ENCODE results near the gene CCNT1. TPM values are rescaled to one million over a fixed set of nuclear protein-coding genes. Genes with fewer than 3 reads are reported as not detected.

Gene CCNT1
- total RNA-seq, 2 experiments from 2014 or later, result 150 TPM

- no peak for TF ChIP-seq CTCF (IDR thresholded peaks at IDR 0.05)
- Mint-ChIP-seq H3K4me3 (no peak overlapping the region), H3K9me3 (peaks cover 3% of the 10 kb centered on the region), H3K27me3 (no peaks in the 10 kb centered on the region), H3K4me1 (ENCODE audit: low read depth) (no peaks in the 10 kb centered on the region), H3K27ac (no peak overlapping the region), H3K36me3 (ENCODE audit: low read depth) (peaks cover 35% of the 10 kb centered on the region)
- peaks cover 0 to 14% of the 10 kb centered on the region in 2 experiments for H3K9me3 ChIP-seq (ENCODE audit: control insufficient read depth in 1 of 2, insufficient read depth in 1 of 2, low read length in 2 of 2)
- H3K27me3 ChIP-seq (ENCODE audit: control insufficient read depth in 1 of 2, insufficient read depth in 2 of 2, low read length in 2 of 2), result no peaks in the 10 kb centered on the region
- no peak for DNase-seq
- CTCF ChIA-PET, result no interaction called here
- POLR2A ChIA-PET, result no interaction called here
- no peak for ATAC-seq (ENCODE audit: poor library complexity)
- intact Hi-C loops (cut with DNase I, micrococcal nuclease), result no loop called here
- H3K4me1 ChIP-seq (ENCODE audit: insufficient read depth, low read length), result no peaks in the 10 kb centered on the region
- no peak overlapping the region for H3K27ac ChIP-seq (ENCODE audit: low read depth in 1 of 2, low read length in 2 of 2)
- no peaks in the 10 kb centered on the region for H3K36me3 ChIP-seq (ENCODE audit: insufficient read depth, low read length)
- H3K4me3 ChIP-seq (ENCODE audit: low read length), result no peak overlapping the region
These were observed 75.7 kb downstream of the CCNT1 start for GRCh38 chr12:48640854-48641253.

GRCh38 chr12:48640428-48640827, 76.1 kb downstream of the CCNT1 start:
- Mint-ChIP-seq H3K27me3 (no peaks in the 10 kb centered on the region), H3K9me3 (peaks cover 3% of the 10 kb centered on the region), H3K4me1 (ENCODE audit: low read depth) (no peaks in the 10 kb centered on the region), H3K36me3 (ENCODE audit: low read depth) (peaks cover 35% of the 10 kb centered on the region), H3K4me3 (no peak overlapping the region), H3K27ac (no peak overlapping the region)
- H3K4me1 ChIP-seq (ENCODE audit: insufficient read depth, low read length), result no peaks in the 10 kb centered on the region
- no peak for TF ChIP-seq CTCF (IDR thresholded peaks at IDR 0.05)
- ChIA-PET POLR2A (interaction anchor here (0.5 kb wide), 1 partner anchor 19 kb away, joined by 3 read pairs; no protein-coding TSS in a partner anchor), CTCF (no interaction called here)
- no peaks in the 10 kb centered on the region for H3K27me3 ChIP-seq (ENCODE audit: control insufficient read depth in 1 of 2, insufficient read depth in 2 of 2, low read length in 2 of 2)
- ATAC-seq (ENCODE audit: poor library complexity) (no peak), DNase-seq (no peak)
- H3K9me3 ChIP-seq (ENCODE audit: control insufficient read depth in 1 of 2, insufficient read depth in 1 of 2, low read length in 2 of 2), result peaks cover 0 to 14% of the 10 kb centered on the region in 2 experiments
- H3K36me3 ChIP-seq (ENCODE audit: insufficient read depth, low read length), result no peaks in the 10 kb centered on the region
- intact Hi-C loops (cut with DNase I, micrococcal nuclease), result no loop called here
- H3K27ac ChIP-seq (ENCODE audit: low read depth in 1 of 2, low read length in 2 of 2), result no peak overlapping the region
- H3K4me3 ChIP-seq (ENCODE audit: low read length), result no peak overlapping the region

Small RNA genes within 50 kb of the gene (microRNA-seq; reads per million reads assigned to microRNA genes)
- 7.3 reads per million, percentile 32 among the genes with 10 or more reads in this experiment for gene MIR1291 (ENCODE audit: borderline microRNAs expressed, borderline replicate concordance)

Other genes with a start within 250 kb of the CCNT1 start
- gene ANP32D, start 244.1 kb downstream of the CCNT1 start, total RNA-seq, result not detected
- not detected for gene C12orf54, start 234.2 kb downstream of the CCNT1 start, total RNA-seq
- gene OR8S1, start 191.1 kb downstream of the CCNT1 start, total RNA-seq, result not detected
- not detected for gene LALBA, start 146.7 kb downstream of the CCNT1 start, total RNA-seq
- 100 to 1,000 TPM; 142 to 144 TPM for gene KANSL2, start 34.5 kb downstream of the CCNT1 start, total RNA-seq
- gene ADCY6, start 72.4 kb upstream of the CCNT1 start, total RNA-seq, result not detected
- 1 to 10 TPM; 3.9 to 5.7 TPM for gene CACNB3, start 101.8 kb upstream of the CCNT1 start, total RNA-seq
- gene DDX23, start 135.5 kb upstream of the CCNT1 start, total RNA-seq, result 10 to 100 TPM; 69.4 to 76.5 TPM
- 1 to 10 TPM; 4.8 to 5.7 TPM for gene RND1, start 149.2 kb upstream of the CCNT1 start, total RNA-seq
- 10 to 100 TPM; 82.3 to 85.9 TPM for gene FKBP11, start 208.8 kb upstream of the CCNT1 start, total RNA-seq
- gene ARF3, start 240.8 kb upstream of the CCNT1 start, total RNA-seq, result 10 to 100 TPM; 32.0 to 34.6 TPM

Measured in CD4-positive, alpha-beta T cell (primary cell).